Measurements from ENCODE around the gene ZNF511. TPM values are rescaled to one million over a fixed set of nuclear protein-coding genes. Genes with fewer than 3 reads are reported as not detected.
A peak's percentile ranks its signal among the peaks of the same experiment; 100 is the strongest.

Gene ZNF511
- total and polyA plus RNA-seq, 9 of the 15 experiments (the other 6 are each of a cell fraction or from before 2014, with no cell fraction given), result 0.61 to 69.3 (median 40.1) TPM

DNA sequence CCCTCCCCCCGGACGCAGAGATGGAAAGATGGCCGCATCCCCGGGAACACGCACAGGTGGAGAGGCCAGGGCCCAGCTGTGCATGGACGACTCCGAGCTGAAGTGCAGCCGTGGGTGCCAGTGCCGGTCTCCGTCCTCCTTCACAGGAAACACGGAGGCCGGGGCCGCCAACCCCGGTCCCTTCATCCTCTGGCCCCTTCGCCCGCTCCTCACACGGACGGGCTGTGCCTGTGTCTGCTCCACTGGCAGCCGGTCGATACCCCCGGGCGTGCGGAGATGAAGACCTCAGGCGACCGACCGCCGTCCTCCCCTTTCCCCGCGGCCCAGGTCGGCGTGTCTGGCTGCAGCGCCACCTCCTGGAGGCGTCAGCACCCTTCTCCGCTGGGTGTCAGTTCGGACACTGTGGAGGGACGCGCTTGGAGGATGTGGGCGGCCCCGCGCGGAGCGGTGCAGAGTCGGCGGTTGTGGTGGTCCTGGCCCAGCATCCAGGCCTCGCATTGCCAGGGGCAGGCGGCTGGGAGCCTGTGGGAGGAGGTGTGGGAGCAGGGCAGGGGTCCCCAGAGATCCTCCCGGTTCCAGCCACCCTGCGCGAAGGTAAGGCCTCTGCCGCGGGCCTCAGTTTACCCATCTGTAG, 9.9 kb downstream of the ZNF511 start (continued):
- TF ChIP-seq FOXK2 (conservative IDR thresholded peaks at IDR 0.05 in 1 of 2, IDR thresholded peaks at IDR 0.05 in 1 of 2; ENCODE audit: low read depth in 2 of 2) (no peak), ZNF780A (CRISPR knock-in tag; IDR thresholded peaks at IDR 0.05) (no peak), RFX1 (IDR thresholded peaks at IDR 0.05) (no peak), NCOA4 (IDR thresholded peaks at IDR 0.05; ENCODE audit: partially characterized antibody) (no peak), PPARD (CRISPR knock-in tag; IDR thresholded peaks at IDR 0.05) (no peak), MCM5 (IDR thresholded peaks at IDR 0.05; ENCODE audit: low read depth) (no peak), ZNF311 (CRISPR knock-in tag; IDR thresholded peaks at IDR 0.05) (no peak), PCBP1 (IDR thresholded peaks at IDR 0.05; ENCODE audit: low read depth, low read length, poor library complexity, severe bottlenecking) (peak; percentile 13), NFE2L1 (tag; IDR thresholded peaks at IDR 0.05; ENCODE audit: borderline replicate concordance, low read depth) (no peak)
- TF ChIP-seq, protein P1, sequence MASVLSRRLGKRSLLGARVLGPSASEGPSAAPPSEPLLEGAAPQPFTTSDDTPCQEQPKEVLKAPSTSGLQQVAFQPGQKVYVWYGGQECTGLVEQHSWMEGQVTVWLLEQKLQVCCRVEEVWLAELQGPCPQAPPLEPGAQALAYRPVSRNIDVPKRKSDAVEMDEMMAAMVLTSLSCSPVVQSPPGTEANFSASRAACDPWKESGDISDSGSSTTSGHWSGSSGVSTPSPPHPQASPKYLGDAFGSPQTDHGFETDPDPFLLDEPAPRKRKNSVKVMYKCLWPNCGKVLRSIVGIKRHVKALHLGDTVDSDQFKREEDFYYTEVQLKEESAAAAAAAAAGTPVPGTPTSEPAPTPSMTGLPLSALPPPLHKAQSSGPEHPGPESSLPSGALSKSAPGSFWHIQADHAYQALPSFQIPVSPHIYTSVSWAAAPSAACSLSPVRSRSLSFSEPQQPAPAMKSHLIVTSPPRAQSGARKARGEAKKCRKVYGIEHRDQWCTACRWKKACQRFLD (CRISPR knock-in tag; IDR thresholded peaks at IDR 0.05), result no peak
- TF ChIP-seq, protein P2, sequence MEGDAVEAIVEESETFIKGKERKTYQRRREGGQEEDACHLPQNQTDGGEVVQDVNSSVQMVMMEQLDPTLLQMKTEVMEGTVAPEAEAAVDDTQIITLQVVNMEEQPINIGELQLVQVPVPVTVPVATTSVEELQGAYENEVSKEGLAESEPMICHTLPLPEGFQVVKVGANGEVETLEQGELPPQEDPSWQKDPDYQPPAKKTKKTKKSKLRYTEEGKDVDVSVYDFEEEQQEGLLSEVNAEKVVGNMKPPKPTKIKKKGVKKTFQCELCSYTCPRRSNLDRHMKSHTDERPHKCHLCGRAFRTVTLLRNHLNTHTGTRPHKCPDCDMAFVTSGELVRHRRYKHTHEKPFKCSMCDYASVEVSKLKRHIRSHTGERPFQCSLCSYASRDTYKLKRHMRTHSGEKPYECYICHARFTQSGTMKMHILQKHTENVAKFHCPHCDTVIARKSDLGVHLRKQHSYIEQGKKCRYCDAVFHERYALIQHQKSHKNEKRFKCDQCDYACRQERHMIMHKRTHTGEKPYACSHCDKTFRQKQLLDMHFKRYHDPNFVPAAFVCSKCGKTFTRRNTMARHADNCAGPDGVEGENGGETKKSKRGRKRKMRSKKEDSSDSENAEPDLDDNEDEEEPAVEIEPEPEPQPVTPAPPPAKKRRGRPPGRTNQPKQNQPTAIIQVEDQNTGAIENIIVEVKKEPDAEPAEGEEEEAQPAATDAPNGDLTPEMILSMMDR (IDR thresholded peaks at IDR 0.05 in 2 of 3, conservative IDR thresholded peaks at IDR 0.05 in 1 of 3; ENCODE audit: insufficient read depth in 2 of 3, low read depth in 1 of 3, low read length in 3 of 3), result peak; percentile 80 to 88 (median 85)
- TF ChIP-seq, protein P3, sequence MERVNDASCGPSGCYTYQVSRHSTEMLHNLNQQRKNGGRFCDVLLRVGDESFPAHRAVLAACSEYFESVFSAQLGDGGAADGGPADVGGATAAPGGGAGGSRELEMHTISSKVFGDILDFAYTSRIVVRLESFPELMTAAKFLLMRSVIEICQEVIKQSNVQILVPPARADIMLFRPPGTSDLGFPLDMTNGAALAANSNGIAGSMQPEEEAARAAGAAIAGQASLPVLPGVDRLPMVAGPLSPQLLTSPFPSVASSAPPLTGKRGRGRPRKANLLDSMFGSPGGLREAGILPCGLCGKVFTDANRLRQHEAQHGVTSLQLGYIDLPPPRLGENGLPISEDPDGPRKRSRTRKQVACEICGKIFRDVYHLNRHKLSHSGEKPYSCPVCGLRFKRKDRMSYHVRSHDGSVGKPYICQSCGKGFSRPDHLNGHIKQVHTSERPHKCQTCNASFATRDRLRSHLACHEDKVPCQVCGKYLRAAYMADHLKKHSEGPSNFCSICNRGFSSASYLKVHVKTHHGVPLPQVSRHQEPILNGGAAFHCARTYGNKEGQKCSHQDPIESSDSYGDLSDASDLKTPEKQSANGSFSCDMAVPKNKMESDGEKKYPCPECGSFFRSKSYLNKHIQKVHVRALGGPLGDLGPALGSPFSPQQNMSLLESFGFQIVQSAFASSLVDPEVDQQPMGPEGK (CRISPR knock-in tag; IDR thresholded peaks at IDR 0.05; ENCODE audit: borderline replicate concordance), result no peak
- TF ChIP-seq, protein P4, sequence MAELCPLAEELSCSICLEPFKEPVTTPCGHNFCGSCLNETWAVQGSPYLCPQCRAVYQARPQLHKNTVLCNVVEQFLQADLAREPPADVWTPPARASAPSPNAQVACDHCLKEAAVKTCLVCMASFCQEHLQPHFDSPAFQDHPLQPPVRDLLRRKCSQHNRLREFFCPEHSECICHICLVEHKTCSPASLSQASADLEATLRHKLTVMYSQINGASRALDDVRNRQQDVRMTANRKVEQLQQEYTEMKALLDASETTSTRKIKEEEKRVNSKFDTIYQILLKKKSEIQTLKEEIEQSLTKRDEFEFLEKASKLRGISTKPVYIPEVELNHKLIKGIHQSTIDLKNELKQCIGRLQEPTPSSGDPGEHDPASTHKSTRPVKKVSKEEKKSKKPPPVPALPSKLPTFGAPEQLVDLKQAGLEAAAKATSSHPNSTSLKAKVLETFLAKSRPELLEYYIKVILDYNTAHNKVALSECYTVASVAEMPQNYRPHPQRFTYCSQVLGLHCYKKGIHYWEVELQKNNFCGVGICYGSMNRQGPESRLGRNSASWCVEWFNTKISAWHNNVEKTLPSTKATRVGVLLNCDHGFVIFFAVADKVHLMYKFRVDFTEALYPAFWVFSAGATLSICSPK (IDR thresholded peaks at IDR 0.05; ENCODE audit: borderline replicate concordance), result no peak
- TF ChIP-seq, protein P5, sequence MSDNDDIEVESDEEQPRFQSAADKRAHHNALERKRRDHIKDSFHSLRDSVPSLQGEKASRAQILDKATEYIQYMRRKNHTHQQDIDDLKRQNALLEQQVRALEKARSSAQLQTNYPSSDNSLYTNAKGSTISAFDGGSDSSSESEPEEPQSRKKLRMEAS (CRISPR knock-in tag; IDR thresholded peaks at IDR 0.05), result peak; percentile 63
- TF ChIP-seq, protein P6, sequence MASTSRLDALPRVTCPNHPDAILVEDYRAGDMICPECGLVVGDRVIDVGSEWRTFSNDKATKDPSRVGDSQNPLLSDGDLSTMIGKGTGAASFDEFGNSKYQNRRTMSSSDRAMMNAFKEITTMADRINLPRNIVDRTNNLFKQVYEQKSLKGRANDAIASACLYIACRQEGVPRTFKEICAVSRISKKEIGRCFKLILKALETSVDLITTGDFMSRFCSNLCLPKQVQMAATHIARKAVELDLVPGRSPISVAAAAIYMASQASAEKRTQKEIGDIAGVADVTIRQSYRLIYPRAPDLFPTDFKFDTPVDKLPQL (IDR thresholded peaks at IDR 0.05; ENCODE audit: extremely low read depth, insufficient read length), result no peak
- TF ChIP-seq, protein P7, sequence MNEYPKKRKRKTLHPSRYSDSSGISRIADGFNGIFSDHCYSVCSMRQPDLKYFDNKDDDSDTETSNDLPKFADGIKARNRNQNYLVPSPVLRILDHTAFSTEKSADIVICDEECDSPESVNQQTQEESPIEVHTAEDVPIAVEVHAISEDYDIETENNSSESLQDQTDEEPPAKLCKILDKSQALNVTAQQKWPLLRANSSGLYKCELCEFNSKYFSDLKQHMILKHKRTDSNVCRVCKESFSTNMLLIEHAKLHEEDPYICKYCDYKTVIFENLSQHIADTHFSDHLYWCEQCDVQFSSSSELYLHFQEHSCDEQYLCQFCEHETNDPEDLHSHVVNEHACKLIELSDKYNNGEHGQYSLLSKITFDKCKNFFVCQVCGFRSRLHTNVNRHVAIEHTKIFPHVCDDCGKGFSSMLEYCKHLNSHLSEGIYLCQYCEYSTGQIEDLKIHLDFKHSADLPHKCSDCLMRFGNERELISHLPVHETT (CRISPR knock-in tag; conservative IDR thresholded peaks at IDR 0.05 in 1 of 2, IDR thresholded peaks at IDR 0.05 in 1 of 2), result no peak

All from K562 (cell line).